ENCODE data around the gene PRKAG1. TPM values are rescaled to one million over a fixed set of nuclear protein-coding genes. Genes with fewer than 3 reads are reported as not detected.
A peak's percentile ranks its signal among the peaks of the same experiment; 100 is the strongest.

PRKAG1 gene
- total RNA-seq, 1 experiment from 2014 or later: 80.3 TPM

DNA sequence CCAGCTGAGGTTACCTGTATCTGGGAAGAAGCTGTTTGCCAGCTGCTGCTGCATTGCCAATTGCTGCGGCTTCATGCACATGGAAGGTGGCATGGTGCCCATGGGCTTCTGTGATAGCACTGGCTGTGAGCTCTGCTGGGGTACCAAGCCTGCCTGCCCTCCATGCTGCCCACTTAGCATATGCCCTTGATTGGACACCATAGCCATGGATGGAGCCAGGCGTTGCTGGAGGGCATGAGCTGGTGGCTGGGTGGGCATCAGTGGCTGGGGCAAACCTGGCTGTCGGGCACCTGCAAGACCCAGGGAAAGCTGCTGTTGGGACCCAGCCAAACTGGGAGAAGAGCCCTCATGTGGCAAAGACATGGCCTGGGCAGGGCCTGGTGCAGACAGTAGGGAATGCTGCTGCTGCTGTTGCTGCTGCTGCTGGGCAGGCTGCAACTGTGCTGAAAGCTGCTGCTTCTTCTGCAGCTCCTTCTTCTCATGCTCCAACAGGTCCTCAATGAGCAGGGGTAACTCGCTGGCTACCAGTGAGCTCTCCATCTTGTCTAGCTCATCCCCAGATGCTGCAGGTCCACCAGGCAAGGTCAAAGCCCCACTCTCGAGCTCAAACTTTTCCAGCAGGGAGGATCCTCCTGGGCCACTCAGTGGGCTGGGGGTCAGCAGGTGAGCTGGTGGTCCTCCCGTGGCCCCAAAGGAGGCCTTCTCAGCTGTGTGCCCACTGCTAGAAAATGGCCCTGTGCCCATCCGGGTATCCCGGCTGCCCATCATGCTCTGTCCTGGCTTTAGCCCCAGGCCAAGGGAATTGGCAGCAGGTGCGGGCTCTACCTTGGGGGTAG is 18.8 kb upstream of the PRKAG1 start:
- no peak overlapping the region for H3K27ac Mint-ChIP-seq (ENCODE audit: low read depth, unreplicated experiment)
- H3K4me1 Mint-ChIP-seq (ENCODE audit: insufficient read depth, unreplicated experiment): no peaks in the 10 kb centered on the region
- H3K4me3 Mint-ChIP-seq (ENCODE audit: unreplicated experiment): no peak overlapping the region
- intact Hi-C loops (cut with micrococcal nuclease): no loop called here
- H3K27me3 Mint-ChIP-seq (ENCODE audit: insufficient read depth, unreplicated experiment): no peaks in the 10 kb centered on the region
- peaks cover 64% of the 10 kb centered on the region for H3K36me3 Mint-ChIP-seq (ENCODE audit: insufficient read depth, unreplicated experiment)
- CTCF ChIA-PET: interaction anchor here (0.5 to 2.4 kb wide), 6 partner anchors 9 to 624 kb away, joined by 3 to 8 read pairs (median 3); partner anchors contain the start of gene DHH
- no peak for TF ChIP-seq CTCF (IDR thresholded peaks at IDR 0.05; ENCODE audit: unreplicated experiment)
- H3K9me3 Mint-ChIP-seq (ENCODE audit: unreplicated experiment): no peaks in the 10 kb centered on the region
- no peak for DNase-seq (ENCODE audit: unreplicated experiment)
- POLR2A ChIA-PET: interaction anchor here (0.6 to 1.4 kb wide), 2 partner anchors 15 to 22 kb away, joined by 3 to 5 read pairs; no protein-coding TSS in a partner anchor
- BruUV-seq (replicated peaks): no TSS peak

GRCh38 chr12:49036029-49036428 is 17.5 kb upstream of the PRKAG1 start:
- no peaks in the 10 kb centered on the region for H3K27me3 Mint-ChIP-seq (ENCODE audit: insufficient read depth, unreplicated experiment)
- intact Hi-C loops (cut with micrococcal nuclease): no loop called here
- peak overlapping the region; percentile 46 for H3K27ac Mint-ChIP-seq (ENCODE audit: low read depth, unreplicated experiment)
- H3K9me3 Mint-ChIP-seq (ENCODE audit: unreplicated experiment): no peaks in the 10 kb centered on the region
- BruUV-seq (replicated peaks): no TSS peak
- ChIA-PET CTCF (interaction anchor here (0.9 to 2.4 kb wide), 4 partner anchors 9 to 52 kb away, joined by 3 to 8 read pairs (median 4); partner anchors contain the start of gene PRKAG1), POLR2A (no interaction called here)
- no peak for DNase-seq (ENCODE audit: unreplicated experiment)
- H3K4me3 Mint-ChIP-seq (ENCODE audit: unreplicated experiment): no peak overlapping the region
- H3K4me1 Mint-ChIP-seq (ENCODE audit: insufficient read depth, unreplicated experiment): no peaks in the 10 kb centered on the region
- H3K36me3 Mint-ChIP-seq (ENCODE audit: insufficient read depth, unreplicated experiment): peaks cover 60% of the 10 kb centered on the region
- TF ChIP-seq CTCF (IDR thresholded peaks at IDR 0.05; ENCODE audit: unreplicated experiment): no peak

DNA sequence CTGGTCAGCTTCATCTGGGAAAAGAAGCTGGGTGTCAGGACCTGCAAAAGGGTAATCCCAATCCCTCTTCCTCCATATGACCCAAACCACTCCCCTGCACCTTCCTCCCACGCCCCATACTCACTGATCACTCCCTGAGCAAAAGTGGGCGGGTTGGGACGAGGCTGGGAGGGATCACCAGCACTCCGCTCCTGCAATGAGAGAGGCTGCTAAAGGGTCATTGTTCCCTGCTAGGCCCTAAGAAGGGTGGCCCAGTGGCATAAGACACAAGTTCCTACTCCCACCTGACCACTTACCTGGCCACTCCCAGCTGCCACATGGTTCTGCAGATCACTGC is 15.7 kb upstream of the PRKAG1 start:
- Mint-ChIP-seq H3K9me3 (ENCODE audit: unreplicated experiment) (no peaks in the 10 kb centered on the region), H3K27me3 (ENCODE audit: insufficient read depth, unreplicated experiment) (no peaks in the 10 kb centered on the region), H3K36me3 (ENCODE audit: insufficient read depth, unreplicated experiment) (peaks cover 71% of the 10 kb centered on the region), H3K4me1 (ENCODE audit: insufficient read depth, unreplicated experiment) (no peaks in the 10 kb centered on the region), H3K27ac (ENCODE audit: low read depth, unreplicated experiment) (no peak overlapping the region), H3K4me3 (ENCODE audit: unreplicated experiment) (no peak overlapping the region)
- intact Hi-C loops (cut with micrococcal nuclease): no loop called here
- TF ChIP-seq CTCF (IDR thresholded peaks at IDR 0.05; ENCODE audit: unreplicated experiment): no peak
- ChIA-PET CTCF (interaction anchor here (1.6 kb wide), 1 partner anchor 10 kb away, joined by 5 read pairs; no protein-coding TSS in a partner anchor), POLR2A (interaction anchor here (0.9 to 1.1 kb wide), 2 partner anchors 13 to 98 kb away, joined by 3 read pairs; no protein-coding TSS in a partner anchor)
- no peak for DNase-seq (ENCODE audit: unreplicated experiment)
- BruUV-seq (replicated peaks): no TSS peak

GRCh38 chr12:49033611-49034285 is 15.2 kb upstream of the PRKAG1 start:
- no peak overlapping the region for H3K4me3 Mint-ChIP-seq (ENCODE audit: unreplicated experiment)
- ChIA-PET POLR2A (interaction anchor here (0.6 to 1.4 kb wide), 3 partner anchors 12 to 14 kb away, joined by 3 to 6 read pairs (median 3); no protein-coding TSS in a partner anchor), CTCF (interaction anchor here (1.6 kb wide), 1 partner anchor 11 kb away, joined by 5 read pairs; no protein-coding TSS in a partner anchor)
- H3K9me3 Mint-ChIP-seq (ENCODE audit: unreplicated experiment): no peaks in the 10 kb centered on the region
- no TSS peak for BruUV-seq (replicated peaks)
- no peak overlapping the region for H3K27ac Mint-ChIP-seq (ENCODE audit: low read depth, unreplicated experiment)
- no peak for TF ChIP-seq CTCF (IDR thresholded peaks at IDR 0.05; ENCODE audit: unreplicated experiment)
- no peaks in the 10 kb centered on the region for H3K27me3 Mint-ChIP-seq (ENCODE audit: insufficient read depth, unreplicated experiment)
- intact Hi-C loops (cut with micrococcal nuclease): no loop called here
- no peak for DNase-seq (ENCODE audit: unreplicated experiment)
- H3K36me3 Mint-ChIP-seq (ENCODE audit: insufficient read depth, unreplicated experiment): peaks cover 71% of the 10 kb centered on the region
- no peaks in the 10 kb centered on the region for H3K4me1 Mint-ChIP-seq (ENCODE audit: insufficient read depth, unreplicated experiment)

Measured in MCF 10A (cell line).